KMS-11 (cell line): Measurements from ENCODE around the gene EXOSC3.
A peak's percentile ranks its signal among the peaks of the same experiment; 100 is the strongest.

Experiments used
- H2AFZ ChIP-seq: fragments of 200-600 bp; sonication (generic); 2 replicates; pipeline ENCODE4 v1.6.1; 2016; ENCODE audit warnings: antibody characterized with exemption, mixed run types, low read depth
- H3K27ac ChIP-seq: fragments of 200-600 bp; sonication (generic); 2 replicates; pipeline ENCODE4 v1.6.1; 2016; ENCODE audit warnings: mild to moderate bottlenecking, mixed run types
- H3K27me3 ChIP-seq: fragments of 200-600 bp; sonication (generic); 2 replicates; pipeline ENCODE4 v1.6.1; 2017; ENCODE audit warnings: mild to moderate bottlenecking, low read depth, mixed run types, moderate library complexity; ENCODE audit not compliant: insufficient read depth
- H3K36me3 ChIP-seq: fragments of 200-600 bp; sonication (generic); 2 replicates; pipeline ENCODE4 v1.6.1; 2017; ENCODE audit warnings: mild to moderate bottlenecking, mixed run types; ENCODE audit not compliant: insufficient read depth
- H3K4me1 ChIP-seq: fragments of 200-600 bp; sonication (generic); 2 replicates; pipeline ENCODE4 v1.6.1; 2016; ENCODE audit warnings: mild to moderate bottlenecking, low read depth, mixed run types; ENCODE audit not compliant: poor library complexity, severe bottlenecking
- H3K4me2 ChIP-seq: fragments of 200-600 bp; sonication (generic); 2 replicates; pipeline ENCODE4 v1.7.0; 2016; ENCODE audit warnings: mild to moderate bottlenecking, mixed run types
- H3K4me3 ChIP-seq: fragments of 200-600 bp; sonication (generic); IDR thresholded peaks from 2 replicates; pipeline ENCODE4 v1.6.1; 2017; ENCODE audit warnings: low read depth, low read length, mixed read lengths; ENCODE audit not compliant: insufficient read depth
- H3K79me2 ChIP-seq: fragments of 200-600 bp; sonication (generic); 2 replicates; pipeline ENCODE4 v1.6.1; 2016; ENCODE audit warnings: low read depth, mixed run types; ENCODE audit not compliant: insufficient read depth
- H3K9ac ChIP-seq: fragments of 200-600 bp; sonication (generic); 2 replicates; pipeline ENCODE4 v1.6.1; 2016; ENCODE audit warnings: mild to moderate bottlenecking, mixed run types
- H4K20me1 ChIP-seq: fragments of 200-600 bp; sonication (generic); 2 replicates; pipeline ENCODE4 v1.6.1; 2016; ENCODE audit warnings: mild to moderate bottlenecking, mixed run types; ENCODE audit not compliant: insufficient read depth
- TF ChIP-seq, protein P1 (sequence below): fragments of 200-600 bp; sonication (generic); conservative IDR thresholded peaks from 2 replicates; pipeline ENCODE4 v1.6.1; 2017; ENCODE audit warnings: low read depth, mild to moderate bottlenecking, antibody characterized with exemption, low read length, moderate library complexity, mixed read lengths

Gene EXOSC3

DNA sequence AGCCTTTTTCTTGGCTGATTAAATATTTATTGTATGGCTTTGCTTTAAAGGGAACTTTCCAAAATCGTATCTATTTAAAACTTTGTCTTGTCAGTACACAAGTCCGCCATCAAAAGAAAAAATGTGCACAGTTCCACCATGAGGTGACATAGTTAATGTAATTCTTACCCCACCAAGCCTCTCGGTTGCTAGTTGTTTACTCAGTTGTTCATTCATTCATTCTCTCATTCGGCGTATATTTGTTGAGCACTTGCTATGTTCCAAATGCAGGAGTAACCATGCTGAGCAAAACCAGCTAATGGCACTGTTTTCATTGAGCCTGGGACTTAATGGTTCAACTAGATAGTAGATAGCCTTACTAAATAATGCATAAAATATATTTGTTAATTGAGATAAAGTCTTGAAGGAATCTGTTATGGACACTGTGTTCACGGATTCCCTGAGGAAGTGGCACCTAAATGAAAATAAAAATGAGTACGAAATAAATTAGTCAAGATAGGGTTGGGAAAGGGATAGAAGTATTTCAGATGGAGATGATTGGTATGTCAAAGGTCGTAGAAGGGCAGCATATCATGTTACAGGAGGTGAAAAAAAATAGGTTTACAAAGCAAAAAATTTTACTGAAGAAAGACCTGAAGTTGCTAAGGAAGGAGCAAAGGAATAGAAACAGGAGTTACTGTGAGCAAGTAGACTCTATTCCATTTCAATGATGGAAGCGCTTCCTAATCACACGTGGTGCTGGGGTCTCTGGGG, 17.3 kb upstream of the EXOSC3 start:
- H2AFZ ChIP-seq: no peak overlapping the region

DNA sequence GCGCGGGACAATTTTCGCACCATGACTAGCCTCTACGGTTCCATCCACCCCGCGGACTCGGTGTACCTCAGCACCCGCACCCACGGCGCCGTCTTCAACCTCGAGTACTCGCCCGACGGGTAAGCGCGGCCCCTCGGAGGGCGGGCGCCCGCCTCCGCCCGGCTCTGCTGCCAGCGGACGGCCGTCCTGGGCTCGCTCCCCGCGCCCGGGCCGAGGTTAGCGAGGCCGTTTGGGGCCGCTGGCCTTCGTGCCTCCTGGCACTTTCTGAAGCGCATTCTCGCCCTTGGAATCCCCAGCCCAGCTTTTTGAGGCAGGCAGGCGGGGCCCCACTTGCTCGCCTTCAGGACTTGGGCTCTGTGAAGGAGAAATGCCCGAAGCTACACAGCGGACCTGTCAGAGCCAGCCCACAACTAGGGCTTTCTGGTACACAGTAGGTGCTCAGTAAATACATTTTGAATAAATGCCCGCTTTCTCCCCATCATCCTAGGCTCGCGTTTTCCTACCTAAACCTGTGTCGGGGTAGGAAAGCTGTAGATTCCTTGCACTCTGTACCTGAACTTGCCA, 16.5 kb upstream of the EXOSC3 start:
- Histone ChIP-seq H4K20me1 (no peaks in the 10 kb centered on the region; the same call in 1 of the 2 replicates), H3K36me3 (no peaks in the 10 kb centered on the region; the same call in 1 of the 2 replicates), H3K9ac (peak overlapping the region; percentile 68), H3K27me3 (no peaks in the 10 kb centered on the region), H3K79me2 (peaks cover 44% of the 10 kb centered on the region), H3K4me3 (peak overlapping the region; percentile 55), H3K4me1 (peaks cover 35% of the 10 kb centered on the region), H3K27ac (peak overlapping the region; percentile 62), H2AFZ (peak overlapping the region; percentile 76), H3K4me2 (peak overlapping the region; percentile 92)
- TF ChIP-seq, protein P1, sequence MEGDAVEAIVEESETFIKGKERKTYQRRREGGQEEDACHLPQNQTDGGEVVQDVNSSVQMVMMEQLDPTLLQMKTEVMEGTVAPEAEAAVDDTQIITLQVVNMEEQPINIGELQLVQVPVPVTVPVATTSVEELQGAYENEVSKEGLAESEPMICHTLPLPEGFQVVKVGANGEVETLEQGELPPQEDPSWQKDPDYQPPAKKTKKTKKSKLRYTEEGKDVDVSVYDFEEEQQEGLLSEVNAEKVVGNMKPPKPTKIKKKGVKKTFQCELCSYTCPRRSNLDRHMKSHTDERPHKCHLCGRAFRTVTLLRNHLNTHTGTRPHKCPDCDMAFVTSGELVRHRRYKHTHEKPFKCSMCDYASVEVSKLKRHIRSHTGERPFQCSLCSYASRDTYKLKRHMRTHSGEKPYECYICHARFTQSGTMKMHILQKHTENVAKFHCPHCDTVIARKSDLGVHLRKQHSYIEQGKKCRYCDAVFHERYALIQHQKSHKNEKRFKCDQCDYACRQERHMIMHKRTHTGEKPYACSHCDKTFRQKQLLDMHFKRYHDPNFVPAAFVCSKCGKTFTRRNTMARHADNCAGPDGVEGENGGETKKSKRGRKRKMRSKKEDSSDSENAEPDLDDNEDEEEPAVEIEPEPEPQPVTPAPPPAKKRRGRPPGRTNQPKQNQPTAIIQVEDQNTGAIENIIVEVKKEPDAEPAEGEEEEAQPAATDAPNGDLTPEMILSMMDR: no peak

More for the DNA sequence above, 17.3 kb upstream of the EXOSC3 start:
- Histone ChIP-seq H3K27me3 (no peaks in the 10 kb centered on the region), H3K27ac (peak overlapping the region; percentile 62; the same call in 1 of the 2 replicates), H3K4me2 (peak overlapping the region; percentile 92), H4K20me1 (no peaks in the 10 kb centered on the region; the same call in 1 of the 2 replicates), H3K4me3 (peak overlapping the region; percentile 55), H3K36me3 (no peaks in the 10 kb centered on the region; the same call in 1 of the 2 replicates), H3K79me2 (peaks cover 48% of the 10 kb centered on the region), H3K9ac (peak overlapping the region; percentile 68; the same call in 1 of the 2 replicates), H3K4me1 (peaks cover 35% of the 10 kb centered on the region)
- TF ChIP-seq, protein P1: no peak

DNA sequence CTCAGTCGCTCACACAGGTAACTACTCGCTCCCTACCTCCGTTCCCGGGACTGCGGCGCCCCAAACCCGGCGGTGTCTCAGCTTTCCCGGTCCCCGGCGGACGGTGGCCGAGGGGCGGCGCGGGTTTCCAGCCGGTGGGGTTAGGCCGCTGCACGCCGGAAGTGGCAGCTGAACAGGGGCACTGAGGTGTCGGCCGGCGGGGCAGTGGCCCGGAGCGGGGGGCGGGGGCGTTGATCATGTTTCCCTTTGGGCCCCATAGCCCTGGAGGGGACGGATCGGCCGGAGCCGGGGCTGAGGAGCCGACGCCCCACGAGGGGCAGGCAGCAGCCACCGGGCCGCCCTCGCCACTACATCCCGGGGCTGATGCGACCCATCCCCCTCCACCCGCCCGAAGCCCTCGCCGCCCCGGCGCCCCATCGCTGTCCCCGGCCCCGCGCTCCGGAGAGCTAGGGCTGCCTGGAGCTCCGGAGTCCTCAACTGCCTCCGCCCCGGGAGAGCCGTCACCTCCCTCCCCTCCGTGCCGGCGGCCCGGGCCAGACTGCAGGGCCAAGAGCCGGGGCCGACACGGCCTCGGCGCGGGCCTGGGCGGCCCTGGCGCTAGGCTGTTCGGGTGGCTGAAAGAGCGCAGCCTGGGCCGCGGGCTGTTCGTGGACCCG, 15.9 kb upstream of the EXOSC3 start, which contains the start of gene DCAF10:
Gene DCAF10 (plus strand): TSS at position 167 of the 656 bp plus-strand sequence. CDS start 70 bp downstream, at position 237.
- Histone ChIP-seq H3K27ac (peak within 1 kb of the TSS; percentile 62), H3K4me1 (peaks cover 35% of the 10 kb centered on the region), H3K36me3 (no peaks in the 10 kb centered on the region; the same call in 1 of the 2 replicates), H2AFZ (peak within 1 kb of the TSS; percentile 76), H3K79me2 (peaks cover 41% of the 10 kb centered on the region), H4K20me1 (no peaks in the 10 kb centered on the region; the same call in 1 of the 2 replicates), H3K27me3 (no peaks in the 10 kb centered on the region), H3K4me3 (peak within 1 kb of the TSS; percentile 55), H3K4me2 (peak within 1 kb of the TSS; percentile 92), H3K9ac (peak within 1 kb of the TSS; percentile 68)
- TF ChIP-seq, protein P1: no peak

DNA sequence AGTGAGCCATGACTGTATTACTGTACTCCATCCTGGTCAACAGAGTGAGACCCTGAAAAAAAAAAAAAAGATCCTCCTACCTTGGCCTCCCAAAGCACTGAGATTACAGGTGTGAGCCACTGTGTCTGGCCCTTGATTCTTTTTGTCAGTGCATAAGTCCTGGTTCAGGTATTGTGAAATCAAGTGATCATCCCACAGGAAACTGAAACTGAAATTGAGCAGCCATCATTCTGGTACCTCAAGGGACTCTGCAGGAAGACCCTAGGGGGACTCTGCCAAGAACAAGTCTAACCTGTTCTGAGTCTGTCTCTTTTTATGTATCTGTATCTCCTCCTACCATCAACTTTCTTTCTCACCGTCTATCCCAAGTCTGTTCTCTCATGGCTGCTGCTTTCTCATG, 13.8 kb upstream of the EXOSC3 start:
- TF ChIP-seq, protein P1: no peak
- Histone ChIP-seq H3K36me3 (no peaks in the 10 kb centered on the region), H3K4me2 (peak overlapping the region; percentile 18; the same call in 1 of the 2 replicates), H3K4me3 (no peak overlapping the region), H3K27ac (no peak overlapping the region), H3K27me3 (no peaks in the 10 kb centered on the region), H3K4me1 (peaks cover 32% of the 10 kb centered on the region), H2AFZ (no peak overlapping the region), H4K20me1 (no peaks in the 10 kb centered on the region), H3K79me2 (peaks cover 29% of the 10 kb centered on the region), H3K9ac (no peak overlapping the region)
